ENCODE measurements around the gene ADAP1.

Gene ADAP1

GRCh38 chr7:894927-895450, 59.5 kb downstream of the ADAP1 start:
- no peaks in the 10 kb centered on the region for H3K9me3 ChIP-seq (ENCODE audit: insufficient read depth, low read length)
- H3K36me3 ChIP-seq (ENCODE audit: insufficient read depth, insufficient read length, low read length): peaks cover 93% of the 10 kb centered on the region

GRCh38 chr7:894164-894867, 60.2 kb downstream of the ADAP1 start:
- no peak for DNase-seq (ENCODE audit: low read depth, low spot score)

More at GRCh38 chr7:894927-895450, 59.5 kb downstream of the ADAP1 start:
- DNase-seq (ENCODE audit: low read depth, low spot score): no peak
- H3K9ac ChIP-seq (ENCODE audit: insufficient read length, low read depth): no peak overlapping the region
- TF ChIP-seq SUZ12 (IDR thresholded peaks at IDR 0.05; ENCODE audit: extremely low read depth, insufficient read depth, insufficient read length) (no peak), ZNF274 (IDR thresholded peaks at IDR 0.05; ENCODE audit: low read depth, low read length) (no peak), YY1 (IDR thresholded peaks at IDR 0.05; ENCODE audit: insufficient read depth, insufficient read length) (no peak)
- H3K4me1 ChIP-seq (ENCODE audit: insufficient read depth, insufficient read length): peaks cover 14% of the 10 kb centered on the region
- no peak overlapping the region for H3K4me3 ChIP-seq (ENCODE audit: insufficient read length, low read depth)
- H3K27me3 ChIP-seq (ENCODE audit: insufficient read depth, insufficient read length): no peaks in the 10 kb centered on the region

GRCh38 chr7:893686-894085, 60.8 kb downstream of the ADAP1 start:
- Histone ChIP-seq H3K27me3 (ENCODE audit: insufficient read depth, insufficient read length) (no peaks in the 10 kb centered on the region), H3K9me3 (ENCODE audit: insufficient read depth, low read length) (no peaks in the 10 kb centered on the region), H3K9ac (ENCODE audit: insufficient read length, low read depth) (no peak overlapping the region), H3K4me3 (ENCODE audit: insufficient read length, low read depth) (no peak overlapping the region), H3K4me1 (ENCODE audit: insufficient read depth, insufficient read length) (peaks cover 7% of the 10 kb centered on the region), H3K36me3 (ENCODE audit: insufficient read depth, insufficient read length, low read length) (peaks cover 92% of the 10 kb centered on the region)
- no peak for TF ChIP-seq ZNF274 (IDR thresholded peaks at IDR 0.05; ENCODE audit: low read depth, low read length)
- no peak for TF ChIP-seq YY1 (IDR thresholded peaks at IDR 0.05; ENCODE audit: insufficient read depth, insufficient read length)
- TF ChIP-seq SUZ12 (IDR thresholded peaks at IDR 0.05; ENCODE audit: extremely low read depth, insufficient read depth, insufficient read length): no peak
- DNase-seq (ENCODE audit: low read depth, low spot score): no peak

More at GRCh38 chr7:894164-894867, 60.2 kb downstream of the ADAP1 start:
- Histone ChIP-seq H3K9me3 (ENCODE audit: insufficient read depth, low read length) (no peaks in the 10 kb centered on the region), H3K36me3 (ENCODE audit: insufficient read depth, insufficient read length, low read length) (peaks cover 92% of the 10 kb centered on the region), H3K4me3 (ENCODE audit: insufficient read length, low read depth) (no peak overlapping the region), H3K9ac (ENCODE audit: insufficient read length, low read depth) (no peak overlapping the region), H3K4me1 (ENCODE audit: insufficient read depth, insufficient read length) (peaks cover 13% of the 10 kb centered on the region), H3K27me3 (ENCODE audit: insufficient read depth, insufficient read length) (no peaks in the 10 kb centered on the region)
- TF ChIP-seq SUZ12 (IDR thresholded peaks at IDR 0.05; ENCODE audit: extremely low read depth, insufficient read depth, insufficient read length): no peak

- Histone ChIP-seq H3K9me3 (ENCODE audit: insufficient read depth, low read length) (no peaks in the 10 kb centered on the region), H3K4me1 (ENCODE audit: insufficient read depth, insufficient read length) (peaks cover 3% of the 10 kb centered on the region), H3K4me3 (ENCODE audit: insufficient read length, low read depth) (no peak overlapping the region), H3K27me3 (ENCODE audit: insufficient read depth, insufficient read length) (no peaks in the 10 kb centered on the region), H3K9ac (ENCODE audit: insufficient read length, low read depth) (no peak overlapping the region), H3K36me3 (ENCODE audit: insufficient read depth, insufficient read length, low read length) (peaks cover 92% of the 10 kb centered on the region)
- DNase-seq (ENCODE audit: low read depth, low spot score): no peak
- TF ChIP-seq SUZ12 (IDR thresholded peaks at IDR 0.05; ENCODE audit: extremely low read depth, insufficient read depth, insufficient read length): no peak
- no peak for TF ChIP-seq YY1 (IDR thresholded peaks at IDR 0.05; ENCODE audit: insufficient read depth, insufficient read length)
These were observed 61.6 kb downstream of the ADAP1 start for GRCh38 chr7:892648-893593.

GRCh38 chr7:891805-892204, 62.7 kb downstream of the ADAP1 start:
- Histone ChIP-seq H3K9me3 (ENCODE audit: insufficient read depth, low read length) (no peaks in the 10 kb centered on the region), H3K36me3 (ENCODE audit: insufficient read depth, insufficient read length, low read length) (peaks cover 92% of the 10 kb centered on the region), H3K9ac (ENCODE audit: insufficient read length, low read depth) (no peak overlapping the region), H3K27me3 (ENCODE audit: insufficient read depth, insufficient read length) (no peaks in the 10 kb centered on the region), H3K4me1 (ENCODE audit: insufficient read depth, insufficient read length) (peaks cover 6% of the 10 kb centered on the region), H3K4me3 (ENCODE audit: insufficient read length, low read depth) (no peak overlapping the region)
- TF ChIP-seq YY1 (IDR thresholded peaks at IDR 0.05; ENCODE audit: insufficient read depth, insufficient read length) (no peak), SUZ12 (IDR thresholded peaks at IDR 0.05; ENCODE audit: extremely low read depth, insufficient read depth, insufficient read length) (no peak), ZNF274 (IDR thresholded peaks at IDR 0.05; ENCODE audit: low read depth, low read length) (no peak)
- DNase-seq (ENCODE audit: low read depth, low spot score): no peak

GRCh38 chr7:891291-891690, 63.2 kb downstream of the ADAP1 start:
- Histone ChIP-seq H3K36me3 (ENCODE audit: insufficient read depth, insufficient read length, low read length) (peaks cover 92% of the 10 kb centered on the region), H3K9ac (ENCODE audit: insufficient read length, low read depth) (no peak overlapping the region), H3K4me1 (ENCODE audit: insufficient read depth, insufficient read length) (peaks cover 6% of the 10 kb centered on the region), H3K4me3 (ENCODE audit: insufficient read length, low read depth) (no peak overlapping the region), H3K9me3 (ENCODE audit: insufficient read depth, low read length) (no peaks in the 10 kb centered on the region), H3K27me3 (ENCODE audit: insufficient read depth, insufficient read length) (no peaks in the 10 kb centered on the region)
- DNase-seq (ENCODE audit: low read depth, low spot score): no peak
- TF ChIP-seq YY1 (IDR thresholded peaks at IDR 0.05; ENCODE audit: insufficient read depth, insufficient read length): no peak
- no peak for TF ChIP-seq SUZ12 (IDR thresholded peaks at IDR 0.05; ENCODE audit: extremely low read depth, insufficient read depth, insufficient read length)
- TF ChIP-seq ZNF274 (IDR thresholded peaks at IDR 0.05; ENCODE audit: low read depth, low read length): no peak

- TF ChIP-seq SUZ12 (IDR thresholded peaks at IDR 0.05; ENCODE audit: extremely low read depth, insufficient read depth, insufficient read length): no peak
- TF ChIP-seq YY1 (IDR thresholded peaks at IDR 0.05; ENCODE audit: insufficient read depth, insufficient read length): no peak
- no peak for TF ChIP-seq ZNF274 (IDR thresholded peaks at IDR 0.05; ENCODE audit: low read depth, low read length)
- Histone ChIP-seq H3K36me3 (ENCODE audit: insufficient read depth, insufficient read length, low read length) (peaks cover 92% of the 10 kb centered on the region), H3K4me1 (ENCODE audit: insufficient read depth, insufficient read length) (peaks cover 6% of the 10 kb centered on the region), H3K4me3 (ENCODE audit: insufficient read length, low read depth) (no peak overlapping the region), H3K9ac (ENCODE audit: insufficient read length, low read depth) (no peak overlapping the region), H3K27me3 (ENCODE audit: insufficient read depth, insufficient read length) (no peaks in the 10 kb centered on the region), H3K9me3 (ENCODE audit: insufficient read depth, low read length) (no peaks in the 10 kb centered on the region)
- no peak for DNase-seq (ENCODE audit: low read depth, low spot score)
These were observed 63.6 kb downstream of the ADAP1 start for GRCh38 chr7:890868-891267.

Measured in NT2/D1 (cell line).